K562 (cell line): Measurements from ENCODE around the gene LLPH.

Source experiments
- CBX8 ChIP-seq: fragments of 200-600 bp; sonication (generic); IDR thresholded peaks from 2 replicates; pipeline ENCODE4 v1.6.1; 2012; ENCODE audit warnings: borderline replicate concordance, mixed run types, low read depth, mild to moderate bottlenecking, moderate library complexity, mixed read lengths, low read length, control low read depth, inconsistent platforms; ENCODE audit not compliant: poor library complexity, severe bottlenecking; ENCODE audit errors: extremely low read depth
- CHCHD3 ChIP-seq: fragments of 250-450 bp; sonication (Bioruptor Pico); IDR thresholded peaks from 2 replicates; pipeline ENCODE4 v2.1.2; 2022; ENCODE audit warnings: mild to moderate bottlenecking
- EGR1 ChIP-seq: fragments of 450-650 bp; conservative IDR thresholded peaks from 2 replicates; pipeline ENCODE4 v1.6.1; 2017; ENCODE audit warnings: mild to moderate bottlenecking
- GABPA ChIP-seq: fragments of 200-800 bp; sonication (Bioruptor generic); conservative IDR thresholded peaks from 2 replicates; pipeline ENCODE4 v1.6.1; 2016; ENCODE audit warnings: low read depth, missing genetic modification characterization, missing compliant biosample characterization
- KLF10 ChIP-seq: fragments of 250-450 bp; sonication (Bioruptor Pico); IDR thresholded peaks from 2 replicates; pipeline ENCODE4 v1.6.1; 2021; ENCODE audit warnings: matching md5 sums
- NONO ChIP-seq, 2 experiments: fragments of 200-400 bp in 1 of 2; fragments of 450-650 bp in 1 of 2; formaldehyde crosslinking in 1 of 2; IDR thresholded peaks; 2 replicates each; pipeline ENCODE4 v1.6.1; 2017; ENCODE audit warnings: low read depth in 2 of 2, mild to moderate bottlenecking in 2 of 2, moderate library complexity in 2 of 2, low read length in 1 of 2
- PCBP2 ChIP-seq: fragments of 200-400 bp; formaldehyde crosslinking; IDR thresholded peaks from 2 replicates; pipeline ENCODE4 v1.6.1; 2018; ENCODE audit warnings: low read length, low read depth, mild to moderate bottlenecking, moderate library complexity; ENCODE audit not compliant: poor library complexity, severe bottlenecking
- POLR2A ChIP-seq: fragments of 450-650 bp; conservative IDR thresholded peaks from 2 replicates; pipeline ENCODE4 v1.6.1; 2016
- SMARCE1 ChIP-seq: fragments of 450-650 bp; IDR thresholded peaks from 2 replicates; pipeline ENCODE4 v1.7.1; 2016; ENCODE audit warnings: mild to moderate bottlenecking
- SRSF1 ChIP-seq: fragments of 200-400 bp; formaldehyde crosslinking; IDR thresholded peaks from 2 replicates; pipeline ENCODE4 v1.6.1; 2017; ENCODE audit warnings: mild to moderate bottlenecking, low read depth, low read length, moderate library complexity
- TF ChIP-seq, protein P1 (sequence below): sonication (generic); formaldehyde crosslinking; IDR thresholded peaks from 2 replicates; pipeline ENCODE4 v1.8.0; 2022; ENCODE audit warnings: mild to moderate bottlenecking, low read depth, missing genetic modification reagents

DNA sequence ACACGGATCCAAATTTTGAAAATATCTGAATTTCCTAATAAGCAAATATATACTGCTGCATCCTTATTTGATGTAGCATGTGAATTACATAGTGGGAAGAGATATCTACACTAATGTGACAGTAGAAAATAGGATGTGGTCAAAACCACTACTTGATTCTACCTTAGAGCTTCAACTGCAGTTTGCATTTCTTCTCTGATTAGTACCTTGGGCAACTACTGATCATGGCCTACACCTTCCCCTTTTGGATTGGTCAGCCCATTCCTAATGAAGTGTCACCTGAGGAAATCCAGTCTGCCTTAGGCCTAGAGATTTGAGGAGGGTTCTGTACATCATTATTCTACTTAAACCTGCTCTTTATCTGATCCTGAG lies 10.7 kb downstream of the LLPH start:
- TF ChIP-seq SRSF1 (no peak), PCBP2 (no peak), EGR1 (no peak), POLR2A (no peak), CBX8 (no peak), NONO (IDR thresholded peaks at IDR 0.05; ENCODE audit: low read depth in 2 of 2, low read length in 1 of 2) (no peak), KLF10 (CRISPR knock-in tag) (no peak), SMARCE1 (no peak), GABPA (no peak), CHCHD3 (no peak)
- TF ChIP-seq, protein P1, sequence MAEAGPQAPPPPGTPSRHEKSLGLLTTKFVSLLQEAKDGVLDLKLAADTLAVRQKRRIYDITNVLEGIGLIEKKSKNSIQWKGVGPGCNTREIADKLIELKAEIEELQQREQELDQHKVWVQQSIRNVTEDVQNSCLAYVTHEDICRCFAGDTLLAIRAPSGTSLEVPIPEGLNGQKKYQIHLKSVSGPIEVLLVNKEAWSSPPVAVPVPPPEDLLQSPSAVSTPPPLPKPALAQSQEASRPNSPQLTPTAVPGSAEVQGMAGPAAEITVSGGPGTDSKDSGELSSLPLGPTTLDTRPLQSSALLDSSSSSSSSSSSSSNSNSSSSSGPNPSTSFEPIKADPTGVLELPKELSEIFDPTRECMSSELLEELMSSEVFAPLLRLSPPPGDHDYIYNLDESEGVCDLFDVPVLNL (CRISPR knock-in tag) = no peak
